ENCODE results near the gene LRMDA.

LRMDA gene

GRCh38 chr10:76305930-76306615 is 874.6 kb downstream of the LRMDA start:
- no peak for DNase-seq (ENCODE audit: low read depth)

- DNase-seq (ENCODE audit: low read depth) = no peak
These were observed 875.4 kb downstream of the LRMDA start for GRCh38 chr10:76306856-76307255.

GRCh38 chr10:76309070-76309469 is 877.6 kb downstream of the LRMDA start:
- DNase-seq (ENCODE audit: low read depth) = no peak

GRCh38 chr10:76309741-76310587 is 878.5 kb downstream of the LRMDA start:
- no peak for DNase-seq (ENCODE audit: low read depth)

- no peak for DNase-seq (ENCODE audit: low read depth)
These were observed 879.2 kb downstream of the LRMDA start for GRCh38 chr10:76310588-76311080.

- no peak for DNase-seq (ENCODE audit: low read depth)
These were observed 880.6 kb downstream of the LRMDA start for GRCh38 chr10:76311752-76312636.

- no peak for DNase-seq (ENCODE audit: low read depth)
These were observed 883.8 kb downstream of the LRMDA start for GRCh38 chr10:76315240-76315639.

GRCh38 chr10:76316234-76316633 is 884.8 kb downstream of the LRMDA start:
- no peak for DNase-seq (ENCODE audit: low read depth)

GRCh38 chr10:76317078-76317477 is 885.7 kb downstream of the LRMDA start:
- DNase-seq (ENCODE audit: low read depth) = no peak

GRCh38 chr10:76318211-76318610 is 886.8 kb downstream of the LRMDA start:
- no peak for DNase-seq (ENCODE audit: low read depth)

GRCh38 chr10:76319661-76320060 is 888.2 kb downstream of the LRMDA start:
- DNase-seq (ENCODE audit: low read depth) = no peak

- no peak for DNase-seq (ENCODE audit: low read depth)
These were observed 892.9 kb downstream of the LRMDA start for GRCh38 chr10:76324283-76324682.

- DNase-seq (ENCODE audit: low read depth) = no peak
These were observed 896.0 kb downstream of the LRMDA start for GRCh38 chr10:76327441-76327840.

GRCh38 chr10:76328348-76328747 is 896.9 kb downstream of the LRMDA start:
- DNase-seq (ENCODE audit: low read depth) = no peak

GRCh38 chr10:76329891-76330575 is 898.6 kb downstream of the LRMDA start:
- no peak for DNase-seq (ENCODE audit: low read depth)

GRCh38 chr10:76331742-76332141 is 900.3 kb downstream of the LRMDA start:
- no peak for DNase-seq (ENCODE audit: low read depth)

GRCh38 chr10:76333326-76333725 is 901.9 kb downstream of the LRMDA start:
- no peak for DNase-seq (ENCODE audit: low read depth)

GRCh38 chr10:76333796-76334195 is 902.4 kb downstream of the LRMDA start:
- no peak for DNase-seq (ENCODE audit: low read depth)

- no peak for DNase-seq (ENCODE audit: low read depth)
These were observed 902.8 kb downstream of the LRMDA start for GRCh38 chr10:76334255-76334654.

- DNase-seq (ENCODE audit: low read depth) = no peak
These were observed 905.0 kb downstream of the LRMDA start for GRCh38 chr10:76336213-76336963.

GRCh38 chr10:76337641-76338040 is 906.2 kb downstream of the LRMDA start:
- no peak for DNase-seq (ENCODE audit: low read depth)

Measured in stimulated activated CD8-positive, alpha-beta memory T cell treated with anti-CD3 and anti-CD28 coated beads, Interleukin-7, amount 100 ng/mL, for 24 hours (primary cell).